MM.1S (cell line): ENCODE data around the gene OSBPL5.

Experiments
- DNase-seq: peaks from one replicate; pipeline ENCODE4 v3.0.0-alpha.2; 2015
- H2AFZ ChIP-seq: fragments of 300-600 bp; sonication (generic); 2 replicates; pipeline ENCODE4 v1.6.0; 2016; ENCODE audit warnings: antibody characterized with exemption, low read length
- H3F3A ChIP-seq: fragments of 300-600 bp; sonication (generic); 2 replicates; pipeline ENCODE4 v1.6.1; 2016; ENCODE audit warnings: mild to moderate bottlenecking, antibody characterized with exemption, low read length, moderate library complexity, mixed read lengths; ENCODE audit not compliant: insufficient read depth
- H3K27ac ChIP-seq: fragments of 300-600 bp; sonication (generic); 2 replicates; pipeline ENCODE4 v1.5.1; 2016; ENCODE audit warnings: mild to moderate bottlenecking, low read length
- H3K27me3 ChIP-seq: fragments of 300-600 bp; sonication (generic); replicated peaks from 2 replicates; pipeline ENCODE4 v1.6.0; 2016; ENCODE audit warnings: low read length; ENCODE audit not compliant: insufficient read depth
- H3K36me3 ChIP-seq: fragments of 300-600 bp; sonication (generic); replicated peaks from 2 replicates; pipeline ENCODE4 v1.6.1; 2016; ENCODE audit warnings: mild to moderate bottlenecking, low read length, mixed read lengths; ENCODE audit not compliant: insufficient read depth
- H3K4me1 ChIP-seq: fragments of 300-600 bp; sonication (generic); 2 replicates; pipeline ENCODE4 v1.6.1; 2016; ENCODE audit warnings: low read length, mixed read lengths
- H3K4me2 ChIP-seq: fragments of 300-600 bp; sonication (generic); 2 replicates; pipeline ENCODE4 v1.6.0; 2016; ENCODE audit warnings: low read depth, low read length
- H3K4me3 ChIP-seq: fragments of 300-600 bp; sonication (generic); 2 replicates; pipeline ENCODE4 v1.5.1; 2016; ENCODE audit warnings: low read length, mixed read lengths
- H3K79me2 ChIP-seq: fragments of 300-600 bp; sonication (generic); 2 replicates; pipeline ENCODE4 v1.6.1; 2016; ENCODE audit warnings: mixed run types, low read length, mixed read lengths
- H3K9ac ChIP-seq: fragments of 300-600 bp; sonication (generic); 2 replicates; pipeline ENCODE4 v1.6.1; 2016; ENCODE audit warnings: low read length, mixed read lengths
- H3K9me2 ChIP-seq: fragments of 300-600 bp; sonication (generic); replicated peaks from 2 replicates; pipeline ENCODE4 v1.6.1; 2016; ENCODE audit warnings: mild to moderate bottlenecking, low read length, mixed read lengths; ENCODE audit not compliant: insufficient read depth
- H3K9me3 ChIP-seq: fragments of 300-600 bp; sonication (generic); replicated peaks from 2 replicates; pipeline ENCODE4 v1.6.1; 2016; ENCODE audit warnings: mild to moderate bottlenecking, low read length, mixed read lengths; ENCODE audit not compliant: insufficient read depth
- H4K20me1 ChIP-seq: fragments of 300-600 bp; sonication (generic); 2 replicates; pipeline ENCODE4 v1.6.1; 2016; ENCODE audit warnings: mild to moderate bottlenecking, low read length, moderate library complexity, mixed read lengths; ENCODE audit not compliant: insufficient read depth
- CTCF ChIP-seq: fragments of 300-600 bp; sonication (generic); IDR thresholded peaks from 2 replicates; pipeline ENCODE4 v1.5.1; 2016; ENCODE audit warnings: antibody characterized with exemption, low read length, mixed read lengths
- EZH2 ChIP-seq: fragments of 300-600 bp; sonication (generic); optimal IDR thresholded peaks from 2 replicates; pipeline ENCODE3; 2017; ENCODE audit warnings: low read depth, mild to moderate bottlenecking, antibody characterized with exemption, low read length, mixed read lengths
- EZH2phosphoT487 ChIP-seq: fragments of 300-600 bp; sonication (generic); IDR thresholded peaks from 2 replicates; pipeline ENCODE4 v1.6.1; 2018; ENCODE audit warnings: antibody characterized with exemption, low read length

The OSBPL5 gene

GRCh38 chr11:3183523-3183922 lies 18.4 kb upstream of the OSBPL5 start:
- no peak overlapping the region for H3K27ac ChIP-seq
- no peaks in the 10 kb centered on the region for H3K9me3 ChIP-seq
- TF ChIP-seq CTCF, result no peak
- no peak for TF ChIP-seq EZH2phosphoT487
- TF ChIP-seq EZH2, result no peak
- no peak for DNase-seq
- H3K4me2 ChIP-seq, result no peak overlapping the region
- no peak overlapping the region for H2AFZ ChIP-seq
- H3K9ac ChIP-seq, result no peak overlapping the region
- H3K79me2 ChIP-seq, result no peaks in the 10 kb centered on the region
- H3K9me2 ChIP-seq, result no peaks in the 10 kb centered on the region
- no peaks in the 10 kb centered on the region for H3K36me3 ChIP-seq
- no peaks in the 10 kb centered on the region for H4K20me1 ChIP-seq
- H3K27me3 ChIP-seq, result peaks cover 20% of the 10 kb centered on the region
- H3K4me3 ChIP-seq, result no peak overlapping the region
- no peaks in the 10 kb centered on the region for H3K4me1 ChIP-seq
- H3F3A ChIP-seq, result no peaks in the 10 kb centered on the region

- no peaks in the 10 kb centered on the region for H4K20me1 ChIP-seq
- H3K4me2 ChIP-seq, result no peak overlapping the region
- H3K27ac ChIP-seq, result no peak overlapping the region
- no peaks in the 10 kb centered on the region for H3K36me3 ChIP-seq
- TF ChIP-seq EZH2, result no peak
- no peak for TF ChIP-seq CTCF
- H3K9me3 ChIP-seq, result no peaks in the 10 kb centered on the region
- no peaks in the 10 kb centered on the region for H3F3A ChIP-seq
- H2AFZ ChIP-seq, result no peak overlapping the region
- no peaks in the 10 kb centered on the region for H3K9me2 ChIP-seq
- no peaks in the 10 kb centered on the region for H3K4me1 ChIP-seq
- H3K79me2 ChIP-seq, result no peaks in the 10 kb centered on the region
- H3K27me3 ChIP-seq, result peaks cover 10% of the 10 kb centered on the region; the same call in 1 of the 2 replicates
- H3K4me3 ChIP-seq, result no peak overlapping the region
- no peak for DNase-seq
- H3K9ac ChIP-seq, result no peak overlapping the region
Measured at GRCh38 chr11:3182462-3182852, 17.3 kb upstream of the OSBPL5 start.

GRCh38 chr11:3181725-3182461 lies 16.8 kb upstream of the OSBPL5 start:
- Histone ChIP-seq H4K20me1 (no peaks in the 10 kb centered on the region), H3K36me3 (no peaks in the 10 kb centered on the region), H3K9me2 (no peaks in the 10 kb centered on the region), H3K4me3 (no peak overlapping the region), H3K4me2 (no peak overlapping the region), H2AFZ (no peak overlapping the region), H3K4me1 (no peaks in the 10 kb centered on the region), H3K27ac (no peak overlapping the region), H3K79me2 (no peaks in the 10 kb centered on the region), H3K9me3 (no peaks in the 10 kb centered on the region), H3F3A (no peaks in the 10 kb centered on the region), H3K27me3 (peaks cover 4% of the 10 kb centered on the region; the same call in 1 of the 2 replicates), H3K9ac (no peak overlapping the region)
- no peak for DNase-seq
- no peak for TF ChIP-seq CTCF
